Fibroblast of lung (primary cell): ENCODE measurements around the gene AMHR2. TPM values are rescaled to one million over a fixed set of nuclear protein-coding genes. Genes with fewer than 3 reads are reported as not detected.
A peak's percentile ranks its signal among the peaks of the same experiment; 100 is the strongest.

Experiments
- DNase-seq, 2 donors: peaks; one replicate each; pipeline versions ENCODE4 v3.0.0 to v3.0.0-alpha.2; 2010; ENCODE audit warnings: low read depth in 2 of 2
- H2AFZ ChIP-seq: 2 replicates; pipeline ENCODE4 v1.5.1; 2012; ENCODE audit warnings: low read length, control low read depth, inconsistent platforms
- H3K27ac ChIP-seq: 2 replicates; pipeline ENCODE4 v1.5.1; 2011; ENCODE audit warnings: low read length, control low read depth; ENCODE audit not compliant: insufficient read depth
- H3K27me3 ChIP-seq: 2 replicates; pipeline ENCODE4 v1.5.1; 2011; ENCODE audit warnings: mild to moderate bottlenecking, low read length; ENCODE audit not compliant: control insufficient read depth, insufficient read depth
- H3K36me3 ChIP-seq: 2 replicates; pipeline ENCODE4 v1.5.1; 2011; ENCODE audit warnings: low read length; ENCODE audit not compliant: control insufficient read depth, insufficient read depth
- H3K4me1 ChIP-seq: 2 replicates; pipeline ENCODE4 v1.5.1; 2011; ENCODE audit warnings: low read length; ENCODE audit not compliant: control insufficient read depth, insufficient read depth; ENCODE audit errors: extremely low read depth
- H3K4me2 ChIP-seq: 2 replicates; pipeline ENCODE4 v1.5.1; 2011; ENCODE audit warnings: low read length, control low read depth; ENCODE audit not compliant: insufficient read depth; ENCODE audit errors: extremely low read depth
- H3K4me3 ChIP-seq, 4 experiments: fragments of 200-600 bp in 1 of 4; sonication (generic) in 1 of 4; replicated peaks in 1 of 4; 2 replicates each; pipeline ENCODE4 v1.5.1; 2011 to 2016; ENCODE audit warnings: low read length in 4 of 4, low read depth in 3 of 4, mild to moderate bottlenecking in 3 of 4, control low read depth in 2 of 4, inconsistent platforms in 1 of 4, mixed read lengths in 1 of 4; ENCODE audit not compliant: insufficient read depth in 1 of 4; ENCODE audit errors: control extremely low read depth in 1 of 4
- H3K79me2 ChIP-seq: 2 replicates; pipeline ENCODE4 v1.5.1; 2012; ENCODE audit warnings: mild to moderate bottlenecking, low read length, inconsistent platforms; ENCODE audit not compliant: control insufficient read depth, insufficient read depth
- H3K9ac ChIP-seq: 2 replicates; pipeline ENCODE4 v1.5.1; 2011; ENCODE audit warnings: mild to moderate bottlenecking, low read length, control low read depth; ENCODE audit not compliant: insufficient read depth
- H3K9me3 ChIP-seq: 2 replicates; pipeline ENCODE4 v1.5.1; 2012; ENCODE audit warnings: low read depth, low read length; ENCODE audit not compliant: control insufficient read depth, insufficient read depth
- H4K20me1 ChIP-seq: 2 replicates; pipeline ENCODE4 v1.5.1; 2011; ENCODE audit warnings: low read length; ENCODE audit not compliant: control insufficient read depth, insufficient read depth; ENCODE audit errors: extremely low read depth
- CTCF ChIP-seq, 2 donors: IDR thresholded peaks in 1 of 2; conservative IDR thresholded peaks in 1 of 2; 1 replicate in 1 of 2; 2 replicates in 1 of 2; pipeline ENCODE4 v1.5.1; 2011 to 2012; ENCODE audit warnings: low read length in 2 of 2, control low read depth in 1 of 2, inconsistent platforms in 1 of 2, low read depth in 1 of 2, mild to moderate bottlenecking in 1 of 2
- EZH2 ChIP-seq: IDR thresholded peaks from 2 replicates; pipeline ENCODE4 v1.5.1; 2012; ENCODE audit warnings: low read length, control low read depth, mild to moderate bottlenecking; ENCODE audit errors: missing control alignments
- polyA plus RNA-seq, 2 donors: library from polyadenylated mRNA; depleted of rRNA in 1 of 2; stranded (reverse) in 1 of 2; unstranded in 1 of 2; fragments of >200 nt; gene quantifications; 2 replicates each; pipeline ENCODE4 v1.2.1, GENCODE V29; 2011 to 2012; ENCODE audit warnings: missing spikeins in 1 of 2
- total RNA-seq: library from RNA; depleted of rRNA; stranded (reverse); fragments of >200 nt; gene quantifications from 2 replicates; pipeline ENCODE4 v1.2.1, GENCODE V29; 2014

Gene AMHR2
- total and polyA plus RNA-seq, 2 donors (not counting 1 experiment from before 2014, with no cell fraction given): not detected

- Histone ChIP-seq H3K4me1 (peaks cover 4% of the 10 kb centered on the region), H3K79me2 (no peaks in the 10 kb centered on the region), H3K27me3 (no peaks in the 10 kb centered on the region), H3K4me3 (no peak overlapping the region), H3K9me3 (no peaks in the 10 kb centered on the region), H4K20me1 (no peaks in the 10 kb centered on the region), H3K9ac (no peak overlapping the region), H3K27ac (no peak overlapping the region), H2AFZ (no peak overlapping the region), H3K36me3 (no peaks in the 10 kb centered on the region), H3K4me2 (no peak overlapping the region)
- TF ChIP-seq EZH2: no peak
- no peak for TF ChIP-seq CTCF (conservative IDR thresholded peaks at IDR 0.05 in 1 of 2, IDR thresholded peaks at IDR 0.05 in 1 of 2; ENCODE audit: low read depth in 1 of 2, low read length in 2 of 2)
- DNase-seq: no peak
Observed at GRCh38 chr12:53424626-53425514, 1.2 kb downstream of the AMHR2 start.

- H3K4me3 ChIP-seq: no peak overlapping the region
- H3K9ac ChIP-seq: no peak overlapping the region
- H4K20me1 ChIP-seq: no peaks in the 10 kb centered on the region
- no peaks in the 10 kb centered on the region for H3K27me3 ChIP-seq
- no peak overlapping the region for H2AFZ ChIP-seq
- no peak overlapping the region for H3K27ac ChIP-seq
- H3K4me1 ChIP-seq: peaks cover 4% of the 10 kb centered on the region
- no peak for DNase-seq
- no peaks in the 10 kb centered on the region for H3K9me3 ChIP-seq
- H3K36me3 ChIP-seq: no peaks in the 10 kb centered on the region
- H3K79me2 ChIP-seq: no peaks in the 10 kb centered on the region
- H3K4me2 ChIP-seq: no peak overlapping the region
- TF ChIP-seq EZH2: no peak
- TF ChIP-seq CTCF (conservative IDR thresholded peaks at IDR 0.05 in 1 of 2, IDR thresholded peaks at IDR 0.05 in 1 of 2; ENCODE audit: low read depth in 1 of 2, low read length in 2 of 2): no peak
Observed at GRCh38 chr12:53425515-53426150, 2.0 kb downstream of the AMHR2 start.

- Histone ChIP-seq H3K4me1 (peaks cover 4% of the 10 kb centered on the region), H3K36me3 (no peaks in the 10 kb centered on the region), H3K9ac (no peak overlapping the region), H3K27me3 (no peaks in the 10 kb centered on the region), H3K79me2 (no peaks in the 10 kb centered on the region), H3K4me2 (no peak overlapping the region), H3K9me3 (no peaks in the 10 kb centered on the region), H3K4me3 (no peak overlapping the region), H4K20me1 (no peaks in the 10 kb centered on the region), H3K27ac (no peak overlapping the region), H2AFZ (no peak overlapping the region)
- TF ChIP-seq EZH2 (no peak), CTCF (conservative IDR thresholded peaks at IDR 0.05 in 1 of 2, IDR thresholded peaks at IDR 0.05 in 1 of 2; ENCODE audit: low read depth in 1 of 2, low read length in 2 of 2) (no peak)
- peak; percentile 61 to 95 for DNase-seq
Observed at GRCh38 chr12:53427905-53428594, 4.4 kb downstream of the AMHR2 start.
